ENCODE data around the gene IFT20.

IFT20 gene

DNA sequence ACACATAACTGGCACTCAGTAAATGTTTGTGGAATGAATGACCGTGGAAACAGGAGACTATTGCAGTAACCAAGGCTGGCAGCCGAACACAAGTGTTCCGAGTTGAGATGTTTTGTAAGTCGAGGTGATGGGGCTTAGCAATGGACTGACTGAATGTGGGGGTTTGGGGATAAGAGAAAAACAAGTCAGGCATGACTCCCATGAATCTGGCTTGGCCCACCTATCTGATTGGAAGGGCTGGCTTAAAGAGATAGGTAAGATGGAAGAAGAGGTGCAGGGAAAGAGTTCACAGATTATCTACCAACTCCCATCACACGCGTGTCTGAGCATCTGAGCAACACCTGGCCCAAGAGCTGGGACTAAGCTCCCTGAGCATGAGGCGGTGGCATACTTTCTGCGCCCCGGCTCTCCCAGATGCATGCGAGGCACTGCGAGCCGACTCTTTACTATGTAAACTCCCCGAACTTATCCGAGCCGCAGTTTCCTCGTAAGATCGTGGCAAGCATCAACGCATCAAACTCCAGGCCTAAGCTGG, 539 bp downstream of the IFT20 start:
- no peak for DNase-seq

- no peak for DNase-seq
These were observed 1.1 kb downstream of the IFT20 start for GRCh38 chr17:28334171-28334570.

DNA sequence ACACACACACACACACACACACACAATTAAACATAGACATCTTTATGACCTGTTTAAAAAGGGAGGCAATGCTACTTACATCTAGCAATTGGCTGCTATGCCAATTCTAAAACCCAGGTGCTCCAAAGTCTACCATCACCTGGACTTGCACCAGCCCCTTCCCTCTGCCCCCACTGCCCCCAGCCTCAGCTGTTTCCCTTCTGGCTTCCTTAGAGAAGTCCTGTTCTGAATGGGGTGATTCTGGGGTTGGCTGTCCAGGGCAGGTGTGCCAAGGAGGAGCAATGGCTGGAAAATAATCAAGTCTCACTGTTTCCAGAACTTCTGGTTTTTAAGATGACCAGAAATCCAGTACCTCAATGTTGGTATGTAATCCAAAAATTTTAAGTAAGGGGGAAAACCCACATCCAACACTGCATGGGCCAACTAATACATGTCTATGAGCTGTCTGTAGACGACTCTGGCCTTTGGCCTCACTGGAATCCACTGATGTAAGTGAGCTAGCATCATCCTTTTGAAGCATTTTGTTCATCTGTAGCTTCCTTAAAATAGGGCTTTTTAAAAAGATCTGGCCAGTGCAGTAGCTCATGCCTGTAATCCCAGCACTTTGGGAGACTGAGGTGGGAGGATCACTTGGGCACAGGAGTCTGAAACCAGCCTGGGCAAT, 2.1 kb downstream of the IFT20 start:
- no peak for DNase-seq

DNA sequence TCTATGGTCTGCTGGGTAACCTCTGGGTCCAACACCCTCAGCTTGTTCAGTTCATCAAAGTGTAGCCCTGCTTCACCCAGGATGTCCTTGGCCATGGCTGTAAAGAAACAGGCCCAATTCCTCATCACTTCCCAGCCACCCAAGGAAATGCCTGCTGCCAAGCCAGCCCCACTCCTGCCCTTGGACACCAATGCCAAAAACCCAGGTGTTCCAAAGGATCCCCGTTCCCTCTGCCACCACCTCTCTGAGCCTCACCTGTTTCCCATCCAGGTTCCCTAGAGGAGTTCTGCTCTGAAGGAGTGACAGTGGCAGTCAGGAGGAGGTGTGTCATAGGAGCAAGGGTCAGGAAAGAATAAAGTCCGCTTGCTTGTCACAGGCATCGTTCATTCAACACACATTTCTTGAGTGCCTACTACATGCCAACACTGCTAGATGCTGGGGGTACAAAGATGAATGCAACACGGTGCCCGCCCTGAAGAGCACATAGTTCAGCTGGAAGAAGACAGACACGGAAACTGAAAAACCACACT, 3.3 kb downstream of the IFT20 start:
- DNase-seq, result no peak

DNA sequence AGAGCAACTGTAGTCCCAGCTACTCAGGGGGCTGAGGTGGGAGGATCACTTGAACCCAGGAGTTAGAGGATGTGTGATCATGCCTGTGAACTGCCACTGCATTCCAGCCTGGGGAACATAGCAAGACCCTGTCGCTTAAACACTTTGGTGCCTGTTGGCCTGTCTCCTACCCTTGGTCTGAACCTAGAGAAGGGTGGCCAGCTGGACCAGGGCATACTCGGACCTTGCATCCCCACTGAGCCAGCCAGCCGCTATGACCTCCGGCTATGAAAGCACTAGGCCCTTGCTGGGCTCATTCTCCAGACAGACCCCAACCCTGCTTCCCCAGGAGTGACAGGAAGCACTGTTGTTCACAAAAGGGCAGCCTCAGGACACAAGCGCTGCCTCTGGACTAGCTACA, 4.6 kb downstream of the IFT20 start:
- DNase-seq, result no peak

- no peak for DNase-seq
These were observed 6.9 kb downstream of the IFT20 start for GRCh38 chr17:28328325-28328724.

DNA sequence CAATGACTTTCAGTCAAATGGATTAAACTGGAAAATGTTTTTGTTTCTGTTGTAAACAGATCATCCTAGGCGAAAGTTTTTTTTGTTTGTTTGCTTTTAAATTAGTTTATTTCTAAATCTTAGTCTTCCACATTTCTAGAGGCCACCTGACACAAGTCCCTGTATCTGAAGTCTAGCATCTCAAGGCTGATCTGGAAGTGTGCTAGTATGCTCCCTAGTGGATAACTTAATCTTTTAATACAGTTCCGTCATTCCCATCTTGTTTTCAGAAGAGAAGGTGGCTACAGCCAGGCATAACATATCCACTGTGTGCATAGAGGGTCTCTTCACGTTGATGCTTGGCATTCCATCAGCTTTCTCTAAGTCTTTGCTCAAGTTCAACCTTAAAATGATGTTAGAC, 7.6 kb downstream of the IFT20 start:
- DNase-seq, result no peak

- DNase-seq, result no peak
These were observed 8.2 kb downstream of the IFT20 start for GRCh38 chr17:28327031-28327607.

GRCh38 chr17:28326114-28326513, 9.2 kb downstream of the IFT20 start:
- no peak for DNase-seq

DNA sequence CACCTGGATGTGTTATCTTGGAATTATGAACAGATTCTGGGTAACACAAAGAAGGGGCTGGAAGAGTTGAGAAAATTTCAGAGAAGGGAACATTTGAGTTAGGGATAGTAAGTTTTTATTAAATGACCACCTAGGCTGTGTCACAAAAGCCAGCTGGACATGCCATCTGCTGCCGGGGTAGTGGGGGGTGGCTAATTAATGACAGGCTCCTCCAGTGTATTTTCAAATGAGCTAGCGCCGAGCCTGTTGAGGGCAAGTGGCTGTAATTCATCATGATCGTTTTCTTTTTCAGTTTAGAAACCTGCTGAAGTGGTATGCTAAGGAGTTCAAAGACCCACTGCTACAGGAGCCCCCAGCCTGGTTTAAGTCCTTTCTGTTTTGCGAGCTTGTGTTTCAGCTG, 10.1 kb downstream of the IFT20 start:
- DNase-seq, result no peak

DNA sequence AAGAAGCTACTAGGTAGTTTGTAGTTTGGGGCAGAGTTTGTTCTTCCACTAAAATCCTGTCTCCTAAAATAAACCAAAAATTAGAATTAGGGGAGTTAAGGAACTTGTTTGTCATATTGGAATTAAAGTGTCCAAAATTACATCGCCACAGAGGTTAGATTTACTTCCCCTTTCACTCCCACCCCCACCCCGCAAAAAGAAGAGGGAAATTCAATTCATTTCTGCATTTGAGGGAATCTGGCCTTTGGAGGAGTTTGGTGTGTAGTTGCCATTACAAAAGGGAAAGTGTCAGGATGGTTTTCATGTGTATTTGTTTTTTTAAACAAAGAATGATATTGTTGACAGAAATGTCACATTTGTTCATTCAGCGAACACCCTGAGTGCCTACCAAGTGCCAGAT, 10.5 kb downstream of the IFT20 start:
- DNase-seq, result no peak

DNA sequence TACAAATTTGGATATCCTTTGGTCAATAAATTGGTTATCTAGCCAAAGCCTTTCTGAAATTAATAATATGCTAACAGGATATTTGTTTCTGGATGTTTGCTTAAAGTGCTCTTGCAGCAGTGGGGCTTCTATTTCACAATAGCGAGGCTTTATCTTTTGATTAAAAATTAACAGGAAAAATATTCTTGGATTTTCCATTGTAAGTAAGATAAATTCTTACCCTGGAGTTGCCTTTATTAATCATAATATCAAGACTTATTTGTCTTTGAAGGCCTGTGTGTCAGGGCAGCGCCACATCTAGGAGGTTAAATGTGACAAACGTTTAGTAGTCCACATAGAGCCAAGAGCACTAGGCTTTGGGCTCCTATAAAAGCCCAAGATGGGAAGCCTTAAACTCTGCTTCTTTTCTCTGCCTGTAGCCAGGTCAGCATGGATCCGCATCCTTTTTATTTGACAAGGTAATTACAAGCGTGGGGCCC, 11.0 kb downstream of the IFT20 start:
- no peak for DNase-seq

- DNase-seq, result no peak
These were observed 14.8 kb downstream of the IFT20 start for GRCh38 chr17:28320215-28321061.

DNA sequence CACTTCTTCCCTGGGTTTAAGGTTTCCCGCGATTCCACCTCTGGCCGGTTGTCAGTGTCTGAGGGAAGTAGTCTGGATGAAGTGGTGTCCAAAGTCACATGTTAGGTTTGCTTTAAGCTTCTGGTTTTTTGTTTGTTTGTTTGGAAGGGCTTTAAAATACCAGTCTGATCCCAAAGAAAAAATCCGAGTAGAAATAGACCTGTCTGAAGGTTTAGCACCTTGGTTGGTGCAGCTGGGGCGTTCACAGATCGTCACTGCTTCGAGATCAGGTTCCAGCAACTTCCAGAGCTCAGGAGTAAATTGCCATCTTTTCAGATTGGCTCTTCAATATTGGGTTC, 15.7 kb downstream of the IFT20 start:
- DNase-seq, result no peak

DNA sequence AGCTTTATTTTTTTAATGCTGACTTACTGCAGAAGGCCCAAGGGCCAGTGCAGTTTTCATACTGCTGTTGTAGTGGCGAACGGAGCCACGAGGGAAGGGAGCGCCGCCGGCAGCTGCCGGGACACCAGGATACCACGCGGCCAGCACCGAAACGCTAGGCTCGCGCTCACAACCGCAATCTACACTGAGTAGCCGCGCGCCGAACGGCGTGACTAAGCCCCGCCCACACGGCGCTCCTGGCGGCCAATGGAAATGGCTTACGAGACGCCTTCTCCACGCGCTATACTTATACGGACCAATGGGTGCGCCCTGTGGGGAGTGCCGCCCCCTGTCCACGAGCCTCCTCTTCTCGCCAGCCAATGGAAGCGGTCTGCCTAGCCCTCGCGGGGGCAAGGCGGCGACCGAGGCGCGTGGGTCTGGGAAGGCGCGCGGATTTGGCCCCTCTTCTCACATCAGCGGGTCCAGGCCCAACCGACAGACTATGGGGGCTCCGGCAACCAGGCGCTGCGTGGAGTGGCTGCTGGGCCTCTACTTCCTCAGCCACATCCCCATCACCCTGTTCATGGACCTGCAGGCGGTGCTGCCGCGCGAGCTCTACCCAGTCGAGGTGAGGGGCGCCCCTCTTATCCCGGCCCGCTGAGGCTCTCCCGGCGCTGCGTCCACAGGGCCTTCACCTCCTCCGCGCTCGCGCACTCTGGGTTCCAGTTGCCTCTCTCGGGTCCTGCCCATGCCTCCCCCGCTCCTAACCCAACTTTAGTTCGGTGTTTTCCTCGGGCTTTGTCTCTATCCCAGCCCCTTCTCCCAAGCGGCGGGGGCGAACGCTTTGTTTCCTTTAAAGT, 16.3 kb downstream of the IFT20 start, which contains the start of gene TMEM97:
Gene TMEM97 (plus strand): TSS at position 442 of the 839 bp plus-strand sequence. CDS start 40 bp downstream, at position 482.
- peak; percentile 87 to 90 (median 88) for DNase-seq

DNA sequence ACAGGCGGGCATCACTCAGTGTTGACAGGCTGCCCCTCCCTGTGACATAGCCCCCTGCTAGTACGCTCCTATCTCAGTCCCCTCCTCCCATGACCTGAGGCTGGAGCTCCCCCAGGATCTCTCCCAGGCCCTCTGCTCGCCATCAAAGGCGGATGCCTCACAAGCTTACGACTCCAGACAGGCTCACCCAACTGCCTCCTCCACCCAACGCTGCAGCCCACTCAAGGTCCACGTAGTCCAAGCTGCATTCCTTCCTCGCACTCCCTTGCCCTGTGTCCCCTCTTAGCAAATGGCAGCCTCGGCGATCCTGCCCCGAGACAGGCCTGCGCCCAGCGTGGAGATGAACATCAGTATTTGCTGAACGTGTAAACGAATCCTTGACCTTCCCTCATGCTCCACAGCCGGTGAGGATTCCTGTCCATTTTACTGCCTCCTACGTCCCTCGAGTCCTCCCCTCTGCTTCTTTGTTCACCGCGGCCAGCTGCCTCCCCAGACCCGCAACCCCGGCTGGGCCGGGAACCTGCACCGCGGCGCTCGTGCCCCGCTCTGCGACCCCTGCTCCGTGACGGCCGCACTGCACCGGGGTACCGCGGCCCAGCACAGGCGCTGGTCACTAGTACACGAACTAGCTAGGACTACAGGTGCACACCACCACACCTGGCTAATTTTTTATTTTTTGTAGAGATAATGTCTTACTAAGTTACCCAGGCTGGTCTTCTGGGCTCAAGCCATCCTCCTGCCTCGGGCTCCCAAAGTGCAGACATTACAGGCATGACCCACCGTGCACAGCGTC, 17.1 kb downstream of the IFT20 start:
- no peak for DNase-seq

DNA sequence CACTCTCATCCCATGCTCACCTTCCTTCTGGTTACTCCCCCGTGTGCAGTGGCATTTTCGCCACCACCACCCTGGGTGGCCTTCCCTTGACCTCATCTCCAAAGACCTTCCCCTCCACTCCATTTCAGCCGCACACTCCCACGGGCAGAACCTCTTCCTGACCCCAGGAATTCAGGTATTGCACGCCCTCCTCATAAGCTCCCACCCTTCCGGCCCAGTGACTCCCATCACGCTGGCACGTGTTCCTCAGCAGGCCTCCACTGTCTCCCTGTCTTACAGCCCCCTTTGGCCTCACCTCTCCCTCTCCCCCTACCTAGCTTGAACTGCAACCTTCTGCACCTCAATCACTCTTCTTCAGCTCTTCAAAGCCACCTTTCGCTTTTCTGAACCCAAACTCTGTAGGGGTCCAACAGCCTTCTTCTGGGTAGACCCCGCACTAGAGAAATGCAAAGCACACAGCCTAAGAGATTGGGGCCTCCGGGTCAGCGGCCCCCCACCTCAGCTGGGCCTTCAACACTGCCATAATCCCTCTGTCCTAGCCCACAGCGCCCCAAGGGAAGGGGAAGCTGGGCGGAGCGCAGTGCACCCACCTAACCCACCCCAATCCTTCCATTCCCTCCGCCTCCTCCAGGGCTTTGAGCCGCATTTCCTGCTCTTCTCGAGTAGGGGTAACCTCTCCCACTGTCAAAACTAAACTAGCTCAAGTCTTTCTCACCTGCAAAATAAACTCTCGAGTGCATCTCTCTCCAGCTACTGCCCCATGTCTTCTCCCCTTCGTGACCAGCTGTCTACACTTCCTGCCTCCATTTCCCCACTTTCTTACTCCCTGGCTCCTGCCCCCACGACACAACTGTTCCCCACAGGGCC, 17.9 kb downstream of the IFT20 start:
- no peak for DNase-seq

GRCh38 chr17:28315846-28316705, 19.2 kb downstream of the IFT20 start:
- no peak for DNase-seq

DNA sequence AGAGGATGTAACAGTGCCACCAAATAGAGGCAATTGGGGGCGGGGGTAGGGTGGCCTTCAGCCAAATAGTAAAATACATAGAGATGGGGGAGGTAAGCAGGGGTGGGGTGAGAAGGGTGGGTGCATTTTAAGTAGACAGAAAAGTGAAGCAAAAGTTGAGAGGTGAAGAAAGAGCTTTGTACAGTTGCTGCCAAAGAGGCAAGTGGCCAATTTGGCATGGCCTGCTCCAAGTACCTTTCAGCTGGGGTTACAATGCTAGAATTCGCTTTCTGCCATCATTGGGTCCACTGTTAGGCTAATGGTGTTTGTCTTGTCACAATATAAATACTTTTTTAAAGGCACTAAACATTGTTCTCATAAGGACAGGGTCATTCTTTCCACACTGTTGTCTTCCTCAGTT, 21.4 kb downstream of the IFT20 start:
- no peak for DNase-seq

DNA sequence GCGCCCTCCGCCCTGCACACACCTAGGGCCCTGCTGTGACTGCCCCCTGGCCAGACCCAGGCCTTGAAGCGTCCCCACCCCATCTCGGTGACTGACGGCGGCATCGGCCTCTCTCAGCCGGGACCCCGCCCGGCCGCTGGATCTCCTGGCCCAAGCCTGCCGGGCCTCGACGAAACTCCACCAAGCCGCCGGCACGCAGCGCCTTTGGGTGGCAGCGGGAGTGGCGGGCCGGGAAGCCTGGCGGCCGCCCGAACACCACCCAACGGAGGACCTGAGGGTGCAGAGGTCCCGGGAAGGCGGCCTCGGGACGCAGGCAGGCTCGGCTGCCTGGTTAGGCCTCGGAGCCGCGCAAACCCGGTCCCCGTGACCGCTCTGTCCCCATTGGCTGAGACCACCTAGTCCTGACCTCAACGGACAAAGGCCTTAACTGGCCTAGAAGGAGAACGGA, 28.3 kb downstream of the IFT20 start:
- DNase-seq, result no peak

All from activated CD4-positive, CD25-positive, alpha-beta regulatory T cell (primary cell).